Measurements from ENCODE around the gene NT5DC4. TPM values are rescaled to one million over a fixed set of nuclear protein-coding genes. Genes with fewer than 3 reads are reported as not detected.

The NT5DC4 gene
- total RNA-seq, 2 experiments from 2014 or later = not detected

DNA sequence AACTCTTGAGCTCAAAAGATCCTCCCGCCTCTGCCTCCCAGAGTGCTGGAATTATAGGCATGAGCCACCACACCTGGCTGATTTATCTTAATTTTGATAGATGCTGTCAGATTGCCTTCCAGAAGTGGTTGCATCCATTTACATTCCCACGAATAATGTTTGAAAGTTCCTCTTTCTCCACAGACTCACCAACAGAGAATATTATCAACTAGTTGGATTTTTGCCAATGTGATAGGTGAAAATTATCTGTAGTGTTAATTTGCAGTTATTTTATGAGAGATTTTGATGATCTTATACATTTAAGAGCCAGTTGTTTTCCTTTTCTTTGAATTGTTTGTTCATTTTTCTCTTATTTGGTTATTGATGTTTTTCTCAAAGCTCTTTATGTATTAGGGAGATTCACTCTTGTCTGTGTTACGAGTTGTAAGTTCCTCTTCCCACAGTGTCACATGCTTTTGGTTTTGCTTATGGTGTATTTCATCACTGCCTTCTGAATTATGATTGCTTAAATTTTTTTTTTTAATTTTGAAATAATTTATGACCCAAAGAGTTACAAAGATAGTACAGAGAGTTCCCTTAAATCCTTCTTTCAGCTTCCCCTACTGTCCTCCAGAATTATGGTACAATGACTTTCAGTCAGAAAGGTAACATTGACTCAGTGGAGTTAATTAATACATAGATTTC, 20.7 kb upstream of the NT5DC4 start:
- H3K4me2 ChIP-seq (ENCODE audit: low read length) = no peak overlapping the region

DNA sequence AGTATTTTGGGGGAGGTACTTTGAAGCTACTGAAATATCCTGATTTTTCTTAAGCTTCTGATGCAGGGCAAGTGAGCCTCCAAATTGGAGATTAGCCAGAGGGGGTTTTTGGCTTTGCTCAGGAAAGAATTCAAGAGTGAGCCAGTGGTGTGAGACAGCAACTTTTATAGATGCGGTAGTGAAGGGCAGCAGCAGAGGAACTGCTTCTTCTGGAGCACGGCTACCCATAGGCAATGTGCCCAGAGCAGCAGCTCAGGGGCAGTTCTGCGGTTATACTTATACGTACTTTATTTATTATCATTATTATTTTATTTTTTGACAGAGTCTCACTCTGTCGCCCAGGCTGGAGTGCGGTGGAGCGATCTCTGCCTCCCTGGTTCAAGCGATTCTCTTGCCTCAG, 19.8 kb upstream of the NT5DC4 start:
- H4K20me1 ChIP-seq (ENCODE audit: insufficient read depth, low read length) = no peaks in the 10 kb centered on the region
- POLR2A ChIA-PET = interaction anchor here (3.0 kb wide), 1 partner anchor 16 kb away, joined by 15 read pairs; no protein-coding TSS in a partner anchor
- no peak overlapping the region for H2AFZ ChIP-seq (ENCODE audit: low read length)
- no peaks in the 10 kb centered on the region for H3K79me2 ChIP-seq (ENCODE audit: insufficient read depth, low read depth, low read length)
- H3K9me3 ChIP-seq (ENCODE audit: low read length) = no peaks in the 10 kb centered on the region
- H3K4me3 ChIP-seq (ENCODE audit: low read depth, low read length, poor library complexity, severe bottlenecking) = no peak overlapping the region
- H3K27ac ChIP-seq (ENCODE audit: low read depth, low read length, poor library complexity, severe bottlenecking) = no peak overlapping the region
- no peaks in the 10 kb centered on the region for H3K9me2 ChIP-seq (ENCODE audit: insufficient read depth, low read length)
- H3K36me3 ChIP-seq (ENCODE audit: insufficient read depth, low read length) = no peaks in the 10 kb centered on the region
- TF ChIP-seq, protein P1, sequence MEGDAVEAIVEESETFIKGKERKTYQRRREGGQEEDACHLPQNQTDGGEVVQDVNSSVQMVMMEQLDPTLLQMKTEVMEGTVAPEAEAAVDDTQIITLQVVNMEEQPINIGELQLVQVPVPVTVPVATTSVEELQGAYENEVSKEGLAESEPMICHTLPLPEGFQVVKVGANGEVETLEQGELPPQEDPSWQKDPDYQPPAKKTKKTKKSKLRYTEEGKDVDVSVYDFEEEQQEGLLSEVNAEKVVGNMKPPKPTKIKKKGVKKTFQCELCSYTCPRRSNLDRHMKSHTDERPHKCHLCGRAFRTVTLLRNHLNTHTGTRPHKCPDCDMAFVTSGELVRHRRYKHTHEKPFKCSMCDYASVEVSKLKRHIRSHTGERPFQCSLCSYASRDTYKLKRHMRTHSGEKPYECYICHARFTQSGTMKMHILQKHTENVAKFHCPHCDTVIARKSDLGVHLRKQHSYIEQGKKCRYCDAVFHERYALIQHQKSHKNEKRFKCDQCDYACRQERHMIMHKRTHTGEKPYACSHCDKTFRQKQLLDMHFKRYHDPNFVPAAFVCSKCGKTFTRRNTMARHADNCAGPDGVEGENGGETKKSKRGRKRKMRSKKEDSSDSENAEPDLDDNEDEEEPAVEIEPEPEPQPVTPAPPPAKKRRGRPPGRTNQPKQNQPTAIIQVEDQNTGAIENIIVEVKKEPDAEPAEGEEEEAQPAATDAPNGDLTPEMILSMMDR (conservative IDR thresholded peaks at IDR 0.05; ENCODE audit: low read length) = no peak
- TF ChIP-seq EZH2phosphoT487 (IDR thresholded peaks at IDR 0.05; ENCODE audit: borderline replicate concordance, low read depth, low read length) = no peak
- intact Hi-C loops (cut with micrococcal nuclease; ENCODE audit: unreplicated experiment) = no loop called here
- CTCF ChIA-PET (ENCODE audit: unreplicated experiment) = no interaction called here
- no peak overlapping the region for H3K4me2 ChIP-seq (ENCODE audit: low read length)
- BruUV-seq (replicated peaks) = no TSS peak
- no peak for DNase-seq (ENCODE audit: low spot score)
- H3K4me1 ChIP-seq (ENCODE audit: insufficient read depth, low read length, poor library complexity, severe bottlenecking) = no peaks in the 10 kb centered on the region

More for the DNA sequence above, 20.7 kb upstream of the NT5DC4 start:
- H3K4me1 ChIP-seq (ENCODE audit: insufficient read depth, low read length, poor library complexity, severe bottlenecking) = no peaks in the 10 kb centered on the region
- ChIA-PET CTCF (ENCODE audit: unreplicated experiment) (no interaction called here), POLR2A (interaction anchor here (0.6 to 3.0 kb wide), 5 partner anchors 8 to 434 kb away, joined by 3 to 15 read pairs (median 5); no protein-coding TSS in a partner anchor)
- no peaks in the 10 kb centered on the region for H3K9me2 ChIP-seq (ENCODE audit: insufficient read depth, low read length)
- BruUV-seq (replicated peaks) = no TSS peak
- no peaks in the 10 kb centered on the region for H3K36me3 ChIP-seq (ENCODE audit: insufficient read depth, low read length)
- TF ChIP-seq, protein P1 (conservative IDR thresholded peaks at IDR 0.05; ENCODE audit: low read length) = no peak
- TF ChIP-seq EZH2phosphoT487 (IDR thresholded peaks at IDR 0.05; ENCODE audit: borderline replicate concordance, low read depth, low read length) = no peak
- H4K20me1 ChIP-seq (ENCODE audit: insufficient read depth, low read length) = no peaks in the 10 kb centered on the region
- intact Hi-C loops (cut with micrococcal nuclease; ENCODE audit: unreplicated experiment) = no loop called here
- H3K4me3 ChIP-seq (ENCODE audit: low read depth, low read length, poor library complexity, severe bottlenecking) = no peak overlapping the region
- no peaks in the 10 kb centered on the region for H3K79me2 ChIP-seq (ENCODE audit: insufficient read depth, low read depth, low read length)
- DNase-seq (ENCODE audit: low spot score) = no peak
- no peaks in the 10 kb centered on the region for H3K9me3 ChIP-seq (ENCODE audit: low read length)
- no peak overlapping the region for H3K27ac ChIP-seq (ENCODE audit: low read depth, low read length, poor library complexity, severe bottlenecking)
- no peak overlapping the region for H2AFZ ChIP-seq (ENCODE audit: low read length)

DNA sequence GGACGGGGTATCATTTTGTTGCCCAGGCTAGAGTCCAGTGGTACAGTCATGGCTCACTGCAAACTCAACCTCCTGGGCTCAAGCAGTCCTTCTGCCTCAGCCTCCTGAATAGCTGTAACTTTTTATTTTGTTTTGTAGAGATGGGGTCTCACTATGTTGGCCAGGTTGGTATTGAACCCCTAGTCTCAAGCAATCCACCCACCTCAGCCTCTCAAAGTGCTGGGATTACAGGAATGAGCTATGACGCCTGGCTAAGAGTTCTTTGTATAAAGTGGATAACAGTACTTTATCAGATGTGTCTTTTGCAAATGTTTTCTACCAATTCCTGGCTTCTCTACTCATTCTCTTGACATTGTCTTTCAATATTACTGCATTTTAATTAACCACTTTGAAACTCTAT, 17.1 kb upstream of the NT5DC4 start:
- Histone ChIP-seq H4K20me1 (ENCODE audit: insufficient read depth, low read length) (no peaks in the 10 kb centered on the region), H3K9me3 (ENCODE audit: low read length) (no peaks in the 10 kb centered on the region), H3K4me1 (ENCODE audit: insufficient read depth, low read length, poor library complexity, severe bottlenecking) (peaks cover 12% of the 10 kb centered on the region), H3K79me2 (ENCODE audit: insufficient read depth, low read depth, low read length) (no peaks in the 10 kb centered on the region), H3K9me2 (ENCODE audit: insufficient read depth, low read length) (no peaks in the 10 kb centered on the region), H3K4me2 (ENCODE audit: low read length) (no peak overlapping the region), H3K36me3 (ENCODE audit: insufficient read depth, low read length) (no peaks in the 10 kb centered on the region), H3K27ac (ENCODE audit: low read depth, low read length, poor library complexity, severe bottlenecking) (no peak overlapping the region), H3K4me3 (ENCODE audit: low read depth, low read length, poor library complexity, severe bottlenecking) (no peak overlapping the region), H2AFZ (ENCODE audit: low read length) (no peak overlapping the region)
- ChIA-PET CTCF (ENCODE audit: unreplicated experiment) (no interaction called here), POLR2A (interaction anchor here (1.0 kb wide), 1 partner anchor 17 kb away, joined by 3 read pairs; no protein-coding TSS in a partner anchor)
- DNase-seq (ENCODE audit: low spot score) = no peak
- no peak for TF ChIP-seq EZH2phosphoT487 (IDR thresholded peaks at IDR 0.05; ENCODE audit: borderline replicate concordance, low read depth, low read length)
- TF ChIP-seq, protein P1 (conservative IDR thresholded peaks at IDR 0.05; ENCODE audit: low read length) = no peak
- intact Hi-C loops (cut with micrococcal nuclease; ENCODE audit: unreplicated experiment) = no loop called here
- BruUV-seq (replicated peaks) = no TSS peak

All from OCI-LY7 (cell line).